ENCODE measurements around the gene RERE.

Gene RERE

DNA sequence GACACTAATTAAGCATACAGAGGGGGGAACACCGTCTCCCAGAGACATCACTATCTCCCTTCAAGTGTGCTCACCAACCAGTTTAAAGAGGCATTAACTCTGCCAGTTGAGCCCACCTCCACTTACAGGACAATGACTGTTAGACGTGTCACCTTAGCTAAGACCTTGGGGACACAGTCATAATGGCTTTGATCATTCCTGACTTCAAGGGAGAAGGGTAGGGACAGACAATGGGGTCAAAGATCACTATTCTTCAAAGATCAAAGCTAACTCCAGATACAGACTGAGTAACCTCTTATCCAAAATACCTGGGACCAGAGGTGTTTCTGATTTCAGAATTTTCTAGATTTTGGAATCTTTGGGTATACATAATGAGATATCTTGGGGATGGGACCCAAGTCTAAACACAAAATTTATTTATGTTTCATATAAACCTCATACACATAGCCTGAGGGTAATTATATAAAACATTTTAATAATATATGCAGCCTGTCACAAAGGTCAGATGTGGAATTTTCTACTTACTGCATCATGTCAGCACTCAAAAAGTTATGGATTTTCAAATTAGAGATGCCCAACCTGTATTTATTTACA is 253.4 kb downstream of the RERE start:
- DNase-seq, result no peak

DNA sequence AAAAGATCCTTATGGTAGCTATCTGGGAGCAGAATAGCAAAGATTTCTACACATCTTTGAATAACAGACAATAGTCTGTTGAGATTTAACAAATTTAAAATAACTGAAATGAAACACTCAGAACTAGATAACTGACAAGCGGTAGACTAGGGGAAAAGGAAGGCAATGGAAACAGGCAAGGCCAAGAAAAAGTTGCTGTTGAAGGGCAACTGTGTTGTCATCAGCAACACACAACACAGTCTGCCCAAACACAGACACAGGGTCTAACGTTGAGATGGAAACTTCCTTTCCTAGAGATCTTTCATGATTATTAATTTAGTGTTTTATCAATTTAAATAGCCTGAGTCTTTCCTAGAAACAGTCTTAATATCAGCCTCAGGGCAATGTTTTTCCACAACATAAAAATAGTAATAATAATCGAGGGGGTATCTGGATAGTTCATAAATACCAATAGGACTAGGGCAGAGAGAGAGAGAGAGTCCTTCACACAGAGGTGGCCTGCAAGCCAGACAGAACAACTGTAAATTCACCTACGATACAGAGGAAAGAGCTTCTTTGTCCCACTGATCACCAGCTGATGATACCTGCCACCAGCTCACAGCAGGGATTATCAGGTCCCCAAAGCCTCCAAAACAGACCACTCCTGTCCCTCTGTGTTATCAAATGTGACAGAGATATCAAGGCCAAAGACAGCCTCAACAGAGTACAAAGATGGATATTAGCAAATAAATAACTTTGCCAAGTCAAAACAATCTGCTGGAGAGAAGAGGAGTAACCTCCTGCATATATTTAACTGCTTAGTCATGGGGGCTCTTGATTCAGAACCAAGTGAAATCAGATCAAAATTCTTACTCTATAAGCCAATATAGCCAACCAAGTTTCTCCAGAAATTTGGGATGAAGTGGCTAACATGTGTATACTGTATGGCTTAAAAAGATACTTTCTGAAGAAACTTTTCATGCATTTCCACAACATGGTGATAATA is 254.3 kb downstream of the RERE start:
- DNase-seq, result no peak

DNA sequence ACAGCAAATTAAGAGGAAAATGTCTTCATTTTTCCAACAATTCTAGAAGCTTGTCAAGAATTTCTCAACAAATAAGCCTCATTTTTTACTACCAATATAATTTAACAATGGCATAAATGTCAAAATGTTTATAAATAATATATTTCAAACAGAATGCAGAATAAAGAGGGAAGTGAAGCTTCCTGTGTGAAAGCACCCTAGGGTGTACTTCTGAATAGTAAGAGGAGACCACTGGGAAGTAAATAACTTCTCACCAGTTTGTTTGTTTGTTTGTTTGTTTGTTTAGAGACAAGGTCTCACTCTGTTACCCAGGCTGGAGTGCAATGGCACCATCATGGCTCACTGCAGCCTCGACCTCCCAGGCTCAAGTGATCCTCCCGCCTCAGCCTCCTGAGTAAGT is 255.2 kb downstream of the RERE start:
- DNase-seq, result no peak

DNA sequence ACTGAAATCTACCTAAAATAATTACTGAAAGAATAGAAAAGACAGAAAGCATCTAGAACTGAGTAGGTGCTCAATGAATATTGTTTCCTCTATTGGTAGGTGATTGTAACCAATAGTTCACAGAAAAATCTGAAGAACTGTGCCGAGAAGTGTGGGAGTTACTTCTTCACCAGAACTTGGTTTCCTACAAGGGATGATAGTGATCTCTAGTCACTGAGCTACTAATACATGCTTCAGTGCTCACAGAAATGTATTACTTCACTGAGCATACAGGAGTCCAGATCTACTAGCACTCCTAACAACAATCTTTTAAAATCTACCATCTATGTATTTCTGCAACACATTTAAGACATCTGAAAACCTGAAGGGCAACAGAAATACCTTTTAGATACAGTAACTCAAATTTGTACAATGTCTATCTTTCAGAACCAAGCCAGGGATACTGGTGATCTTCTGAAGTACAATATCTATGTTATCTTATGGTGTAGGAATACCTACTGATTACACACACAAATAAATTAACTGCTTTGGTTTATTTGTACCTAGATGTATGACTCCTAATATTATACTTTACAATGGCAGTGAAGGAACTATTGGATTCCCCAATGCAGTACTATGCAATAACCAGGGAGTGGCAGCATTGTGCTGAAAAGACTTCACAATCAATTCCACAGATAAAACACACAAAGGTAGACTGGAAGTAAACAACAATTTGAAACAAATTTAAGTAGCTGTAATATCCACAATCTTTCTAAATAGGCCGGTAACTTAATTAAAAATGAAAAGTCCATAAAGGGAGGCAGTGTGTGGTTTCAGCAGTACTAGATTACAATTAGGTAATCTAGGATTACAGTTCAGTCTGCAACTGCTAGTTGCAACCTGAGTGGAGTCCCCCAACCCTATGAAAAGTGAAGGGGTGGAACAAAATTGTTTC is 256.6 kb downstream of the RERE start:
- DNase-seq, result no peak

DNA sequence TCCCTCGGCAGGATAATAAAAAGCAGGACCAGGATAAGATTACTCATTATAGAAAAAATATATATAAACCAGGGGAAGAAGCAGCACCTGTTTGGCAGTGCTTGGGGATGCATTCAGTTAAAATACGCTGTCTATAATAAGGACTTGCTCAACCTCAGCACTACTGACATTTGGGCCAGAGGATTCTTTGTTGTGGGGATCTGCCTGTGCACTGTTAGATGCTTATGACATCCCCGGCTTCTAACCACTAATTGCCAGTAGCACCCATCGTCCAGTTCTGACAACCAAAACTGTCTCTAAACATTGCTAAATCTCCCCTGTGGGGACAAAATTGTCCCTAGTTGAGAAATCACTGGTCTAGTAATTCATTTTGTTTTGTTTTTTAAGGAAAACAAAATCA is 257.4 kb downstream of the RERE start:
- DNase-seq, result no peak

DNA sequence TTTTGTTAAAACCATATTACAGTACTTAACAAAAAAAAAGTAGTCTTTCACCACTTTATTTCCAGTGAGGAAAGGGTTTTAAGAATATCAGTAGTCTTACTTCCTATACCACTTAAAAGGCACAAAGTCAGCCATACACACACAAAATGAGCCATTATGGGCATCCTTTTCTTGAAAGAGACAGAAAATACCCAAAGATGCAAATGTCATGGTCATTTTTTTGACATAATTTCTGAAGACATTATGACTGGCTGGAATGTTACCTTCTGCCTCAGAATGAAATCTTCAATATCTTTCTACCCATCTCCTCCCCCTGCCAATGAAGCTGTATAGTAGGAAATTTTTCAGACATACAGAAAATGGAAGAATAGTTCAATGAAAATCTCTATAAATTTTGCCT is 261.9 kb downstream of the RERE start:
- DNase-seq, result no peak

DNA sequence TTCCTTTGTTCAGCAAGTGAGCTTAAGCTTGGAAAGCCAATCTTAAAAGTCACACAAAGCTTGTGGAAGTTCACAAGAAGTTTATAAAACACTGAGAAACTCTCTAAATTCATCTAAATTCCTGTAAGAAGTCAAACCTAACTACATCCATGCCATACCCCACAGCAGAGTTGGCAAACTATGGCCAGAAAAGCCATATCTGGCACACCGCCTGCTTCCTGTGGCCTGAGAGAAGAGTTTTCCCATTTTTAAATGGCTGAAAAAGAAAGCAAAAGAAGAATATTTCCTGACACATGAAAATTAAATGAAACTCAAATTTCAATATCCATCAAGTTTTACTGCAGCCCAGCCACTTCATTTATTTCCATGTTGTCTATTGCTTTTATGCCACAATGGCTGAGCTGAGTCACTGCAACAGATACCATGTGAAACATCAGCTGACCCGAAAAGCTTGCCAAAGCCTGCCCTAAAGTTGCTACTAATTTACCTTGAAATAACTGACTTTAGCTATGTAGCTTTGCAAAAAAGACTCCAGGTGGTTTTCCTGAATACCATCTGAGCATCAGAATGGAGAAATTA is 262.4 kb downstream of the RERE start:
- no peak for DNase-seq

DNA sequence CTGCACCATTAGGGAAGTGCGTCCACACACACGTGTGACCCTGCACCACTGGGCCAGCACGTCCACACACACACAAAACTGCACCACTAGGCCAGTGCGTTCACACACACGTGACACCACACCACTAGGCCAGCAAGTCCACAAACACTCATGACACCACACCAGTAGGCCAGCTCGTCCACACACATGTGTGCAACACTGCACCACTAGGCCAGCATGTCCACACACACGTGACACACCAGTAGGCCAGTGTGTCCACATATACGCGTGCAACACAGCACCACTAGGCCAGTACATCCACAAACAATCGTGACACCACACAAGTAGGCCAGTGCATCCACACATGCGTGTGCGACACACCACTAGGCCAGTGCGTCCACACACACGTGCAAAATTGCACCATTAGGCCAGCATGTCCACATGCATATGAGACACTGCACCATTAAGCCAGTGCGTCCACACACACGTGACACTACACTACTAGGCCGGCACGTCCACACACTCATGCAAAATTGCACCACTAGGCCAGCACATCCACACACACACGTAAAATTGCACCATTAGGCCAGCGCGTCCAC is 264.5 kb downstream of the RERE start:
- no peak for DNase-seq

DNA sequence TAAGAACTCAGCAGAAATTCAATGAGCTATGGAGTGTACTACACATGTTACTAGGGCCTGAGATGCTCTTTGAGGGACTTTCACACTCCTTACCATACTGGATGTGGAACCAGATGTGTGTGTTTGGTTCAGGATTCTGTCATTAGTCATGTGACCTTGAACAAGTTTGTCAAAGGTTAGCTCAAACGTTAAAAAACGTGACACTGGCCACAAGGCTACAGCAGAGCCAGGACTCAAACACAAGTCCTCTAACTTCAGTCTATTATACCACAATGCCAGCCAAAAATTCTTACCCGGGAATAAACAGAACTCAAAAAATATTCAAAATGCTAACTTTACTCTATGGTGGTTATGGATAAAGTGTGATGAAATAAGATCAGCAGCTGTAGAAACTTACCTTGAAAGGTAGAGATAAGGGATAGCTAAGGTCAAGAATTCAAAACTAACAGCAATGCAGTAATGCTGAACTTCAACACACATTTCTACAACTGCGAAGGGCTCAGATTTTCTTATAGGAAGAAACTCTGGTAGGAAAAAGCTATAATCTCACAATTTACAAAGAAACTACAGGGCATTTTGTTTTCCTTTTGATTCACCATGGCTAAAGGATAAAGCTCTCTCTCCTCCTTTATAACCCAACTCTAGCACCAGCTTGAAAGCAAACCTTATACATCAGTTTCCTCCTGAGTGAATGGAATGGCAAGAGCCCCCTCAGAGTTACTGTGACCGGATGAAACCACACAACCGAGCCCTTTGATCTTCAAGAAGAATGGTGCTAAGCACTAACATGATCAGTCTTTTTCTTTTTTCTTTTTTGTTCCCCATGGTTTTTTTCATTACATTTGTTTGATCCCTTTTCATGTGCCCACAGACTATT is 265.6 kb downstream of the RERE start:
- no peak for DNase-seq

DNA sequence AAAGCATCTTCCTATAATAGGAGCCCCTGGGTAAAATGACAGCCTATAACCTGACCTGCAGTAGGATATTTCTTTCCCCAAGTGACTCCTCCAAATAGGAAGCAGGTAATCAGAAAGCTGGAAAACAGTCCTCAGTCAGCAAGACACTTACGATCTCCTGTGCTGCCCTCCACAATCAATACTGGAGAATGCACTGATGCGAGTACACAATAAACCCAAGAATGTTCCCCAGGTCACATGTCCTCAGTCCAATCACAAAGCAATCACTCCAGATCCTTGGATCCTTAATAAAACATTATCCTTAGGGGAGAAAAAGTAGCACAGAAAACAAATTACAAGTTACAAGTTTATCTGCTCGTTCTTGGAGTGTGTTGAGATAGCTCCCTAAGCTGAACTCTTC is 266.4 kb downstream of the RERE start:
- DNase-seq, result no peak

DNA sequence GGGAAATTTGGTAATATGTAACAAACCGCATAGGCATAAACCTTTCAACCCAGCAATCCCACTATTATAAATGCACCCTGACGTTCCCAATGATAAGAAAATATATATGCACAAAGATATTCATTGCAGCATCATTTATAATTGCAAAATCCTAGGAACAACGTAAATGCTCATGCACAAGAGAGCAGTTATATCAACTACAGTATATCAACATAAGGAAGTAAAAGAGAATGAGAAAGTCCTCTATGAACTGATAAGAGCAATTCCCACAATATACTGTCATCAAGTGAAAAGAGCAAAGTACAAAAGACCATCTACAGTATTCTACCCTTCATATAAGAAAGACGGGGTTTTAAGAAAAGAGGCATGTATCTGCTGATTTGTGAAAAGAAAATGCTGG is 269.6 kb downstream of the RERE start:
- DNase-seq, result no peak

DNA sequence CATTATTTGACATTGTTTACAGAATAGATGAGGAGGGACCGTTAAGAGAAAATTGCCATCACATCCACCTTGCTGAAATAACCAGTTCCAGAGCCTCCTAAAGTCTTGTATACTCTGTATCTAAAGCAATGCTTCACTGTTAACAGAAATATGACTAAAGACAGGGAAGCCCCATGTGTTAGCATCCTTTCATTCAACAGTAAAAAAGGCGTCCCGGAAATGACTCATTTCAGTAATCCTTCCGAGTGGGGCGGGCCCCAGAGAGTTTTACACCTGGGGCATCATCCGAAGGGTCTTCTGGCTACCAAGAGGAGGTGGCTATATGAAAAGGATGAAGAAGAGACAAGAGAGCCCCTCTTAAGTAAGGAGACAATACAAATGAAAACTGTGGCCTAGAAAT is 272.4 kb downstream of the RERE start:
- peak; percentile 76 for DNase-seq

DNA sequence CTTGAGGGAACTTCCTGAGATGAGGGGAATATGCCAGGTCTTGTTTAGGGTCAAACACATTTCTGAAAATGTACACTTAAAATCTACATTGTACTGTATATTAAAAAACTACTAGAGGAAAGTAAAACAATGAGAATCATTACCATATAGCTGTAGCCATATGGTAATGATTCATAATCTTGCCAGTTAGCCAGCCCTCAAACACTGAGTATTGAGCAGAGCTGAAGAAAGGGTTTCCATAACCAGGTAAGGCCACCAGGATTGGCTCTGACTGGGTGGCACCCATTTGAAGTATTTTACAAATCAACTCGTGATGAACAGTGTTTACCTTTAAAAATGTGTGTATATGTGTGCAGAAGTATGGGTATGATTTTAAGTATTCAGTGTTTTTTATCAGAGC is 272.8 kb downstream of the RERE start:
- DNase-seq, result no peak

DNA sequence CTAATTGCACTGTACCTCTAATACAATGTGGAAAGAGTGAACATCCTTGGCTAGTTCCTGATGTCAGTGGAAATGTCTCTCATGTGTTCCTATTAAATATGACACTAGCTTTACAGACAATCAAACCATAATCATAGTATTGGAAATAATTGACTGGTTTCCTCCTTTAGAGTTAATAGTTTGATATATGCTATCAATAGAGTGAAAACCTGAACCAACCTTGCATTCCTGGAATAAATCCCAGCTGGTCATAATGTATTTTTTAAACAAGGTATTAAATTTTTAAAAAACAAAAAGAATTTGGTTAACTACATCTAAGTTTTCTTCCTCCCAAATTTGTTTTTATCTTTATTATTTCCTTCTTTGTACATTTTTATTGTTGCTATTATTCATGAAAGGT is 273.5 kb downstream of the RERE start:
- DNase-seq, result no peak

DNA sequence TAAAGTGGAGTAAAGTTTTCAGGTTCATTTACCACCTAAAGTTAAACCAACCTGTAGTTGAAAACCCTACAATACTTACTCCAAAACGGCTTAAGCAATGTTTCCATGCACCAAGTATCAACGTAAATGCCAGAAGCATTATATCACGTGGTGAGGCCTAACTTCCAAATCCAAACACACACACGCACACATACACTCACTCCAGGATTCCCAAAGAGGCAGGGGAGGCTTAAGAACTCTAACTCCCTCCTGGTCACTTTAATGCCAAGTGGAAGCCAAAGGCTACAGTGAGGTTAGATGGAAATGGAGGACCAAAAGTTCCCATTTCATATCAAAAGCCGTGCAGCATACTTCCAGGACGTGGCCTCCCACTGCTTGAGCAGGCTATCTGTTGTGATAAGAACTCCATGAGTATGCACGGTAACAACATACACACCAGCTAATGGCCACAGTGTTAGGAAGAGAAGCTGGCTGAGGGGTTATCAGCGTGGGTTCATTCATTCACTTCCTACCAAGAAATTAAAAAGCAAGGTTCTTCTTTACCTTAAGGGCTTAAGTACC is 275.4 kb downstream of the RERE start:
- no peak for DNase-seq

DNA sequence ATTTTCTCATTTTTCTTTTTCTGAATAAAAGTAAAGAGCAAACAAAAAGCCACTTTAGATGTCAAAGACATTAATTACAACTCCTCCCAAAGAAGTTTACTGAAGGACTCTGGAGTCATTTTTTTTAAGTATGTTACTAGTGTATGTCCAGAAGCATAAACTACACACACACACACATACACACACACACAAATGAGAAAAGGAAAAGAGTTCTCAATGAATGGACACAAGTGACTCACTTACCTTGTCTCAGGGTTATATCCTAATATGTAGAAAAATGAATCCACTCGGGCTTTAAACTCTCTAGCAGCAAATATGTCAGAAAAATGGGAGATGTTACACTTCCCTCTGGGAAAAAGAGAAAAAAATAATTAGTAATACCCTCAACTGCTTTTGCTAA is 276.5 kb downstream of the RERE start:
- DNase-seq, result no peak

DNA sequence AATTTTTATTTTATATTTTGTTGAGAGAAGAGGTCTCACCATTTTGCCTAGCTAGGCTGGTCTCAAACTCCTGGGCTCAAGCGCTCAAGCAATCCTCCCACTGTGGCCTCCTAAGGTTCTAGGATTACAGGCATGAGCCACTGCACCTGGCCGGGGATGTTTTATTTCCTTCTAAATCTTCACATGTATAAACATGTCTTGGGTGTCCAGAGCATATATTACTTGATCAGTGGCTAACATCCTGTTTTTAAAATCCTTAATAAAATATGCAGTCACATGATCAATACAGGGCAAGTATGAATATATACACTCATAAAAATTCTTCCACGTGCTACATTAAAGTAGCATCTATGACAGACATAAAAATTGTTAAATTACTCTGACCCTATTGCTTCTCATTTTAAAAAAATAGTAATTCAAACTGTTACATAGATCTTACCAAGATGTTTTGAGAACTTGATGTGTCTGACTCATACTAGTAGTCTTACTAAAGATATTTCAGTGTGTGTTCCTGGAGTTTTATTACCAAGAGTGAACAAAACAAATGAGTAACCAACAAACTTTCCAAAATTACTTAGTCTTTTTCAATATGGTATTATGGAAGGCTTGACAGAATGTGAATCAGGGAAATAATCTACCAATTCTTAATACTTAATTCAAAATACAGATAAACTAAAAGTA is 277.0 kb downstream of the RERE start:
- DNase-seq, result no peak

DNA sequence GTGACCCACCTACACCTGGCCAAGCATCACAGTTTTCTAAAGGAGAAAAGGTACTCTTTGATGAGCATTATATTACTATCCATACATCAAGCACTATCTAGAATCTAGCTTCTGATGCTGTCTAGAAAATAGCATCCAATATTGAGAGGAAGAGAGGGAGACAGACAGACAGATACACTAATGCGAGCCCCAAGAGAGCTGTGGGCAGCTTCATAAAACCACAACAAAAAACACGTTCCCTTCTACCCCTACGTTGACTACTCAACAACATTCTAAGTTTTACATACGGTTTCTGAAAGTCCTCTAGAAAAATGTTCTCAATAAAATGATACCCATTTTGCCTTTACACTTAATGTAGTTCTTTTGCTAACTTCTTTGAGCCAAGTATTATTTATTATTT is 277.8 kb downstream of the RERE start:
- no peak for DNase-seq

DNA sequence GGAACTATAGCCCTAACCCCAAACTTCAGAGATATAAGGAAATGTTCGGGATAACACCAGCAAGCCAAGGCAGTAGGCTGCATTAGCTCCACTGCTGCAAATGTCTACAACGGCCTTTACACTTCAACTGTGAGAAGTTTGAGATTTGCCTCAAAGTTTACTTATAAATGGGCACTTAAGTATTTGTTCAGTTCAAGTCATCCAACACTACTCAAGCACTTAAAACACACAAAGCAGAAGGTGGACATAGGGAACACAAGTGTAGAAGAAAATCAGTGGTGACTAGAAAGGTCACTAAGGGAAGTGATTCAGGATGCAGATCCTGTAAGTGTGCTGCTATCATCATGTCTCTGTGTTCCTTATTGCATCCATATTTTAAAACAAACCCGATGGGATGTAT is 278.9 kb downstream of the RERE start:
- no peak for DNase-seq

DNA sequence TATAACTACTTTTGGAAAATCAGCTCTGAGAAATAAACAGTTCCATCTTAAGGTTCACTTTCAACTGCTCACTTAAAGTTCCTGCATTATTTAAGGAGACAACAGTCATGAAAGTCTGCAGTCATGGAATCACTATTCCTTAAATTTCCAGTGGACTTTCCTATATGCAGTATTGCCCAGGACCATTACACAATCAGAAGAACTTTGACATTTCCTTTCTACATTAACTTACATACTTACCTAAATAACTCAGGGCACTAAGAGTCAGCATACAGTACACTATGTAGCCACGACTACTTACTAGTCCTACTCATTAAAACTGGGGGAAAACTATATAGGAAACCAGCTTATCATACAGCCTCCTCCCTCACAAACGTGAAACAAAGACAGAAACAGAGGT is 279.4 kb downstream of the RERE start:
- no peak for DNase-seq

DNA sequence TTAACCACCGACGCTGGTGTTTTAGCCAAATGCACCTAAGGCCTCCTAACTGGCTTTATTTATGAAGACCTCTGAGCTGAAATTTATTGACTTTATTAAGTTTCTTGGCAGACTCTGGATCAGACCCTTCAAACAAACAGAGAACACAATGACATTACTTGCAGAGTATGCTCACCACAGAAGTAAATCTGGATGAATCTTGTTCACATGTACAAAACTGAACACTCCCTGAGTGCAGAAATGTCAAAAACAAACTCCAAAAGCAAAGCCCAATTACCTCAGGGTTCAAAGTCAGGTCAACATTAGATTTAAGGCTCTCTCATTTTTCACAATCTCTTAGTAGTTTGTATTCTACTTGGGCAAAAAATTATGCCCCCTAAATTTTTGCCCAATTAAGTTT is 280.9 kb downstream of the RERE start:
- no peak for DNase-seq

Measured in activated effector memory CD4-positive, alpha-beta T cell treated with anti-CD3 and anti-CD28 coated beads, Interleukin-2, amount 50 U/mL, for 16 hours (primary cell).